Kasumi-1 (cell line): Measurements from ENCODE around the gene SULT1B1.

ENCODE experiments used
- DNase-seq, 2 experiments: peaks; one replicate each; lab custom pipeline; 2025; lab: John Stamatoyannopoulos, UW

The SULT1B1 gene

GRCh38 chr4:69749771-69750170 is 10.6 kb downstream of the SULT1B1 start:
- DNase-seq, result peak; percentile 21 to 28

- no peak for DNase-seq
Observed at GRCh38 chr4:69748173-69748572, 12.2 kb downstream of the SULT1B1 start.

DNA sequence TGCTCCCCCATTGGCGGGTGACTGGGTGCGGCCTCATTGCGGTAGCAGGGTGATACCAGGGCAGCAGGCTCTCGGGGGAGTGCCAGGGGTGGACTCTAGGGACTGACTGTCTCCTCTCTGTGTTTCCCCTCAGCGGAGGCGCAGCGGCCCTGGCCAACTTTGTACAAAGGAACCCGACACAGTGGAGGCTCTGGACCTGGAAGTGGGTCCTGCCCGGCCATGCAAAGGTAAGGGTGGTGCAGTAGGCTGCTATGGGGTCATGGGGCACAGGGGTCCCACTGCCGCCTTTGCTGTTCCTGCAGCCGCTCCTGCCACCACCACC is 16.3 kb downstream of the SULT1B1 start:
- DNase-seq, result no peak

- DNase-seq, result no peak
Observed at GRCh38 chr4:69743476-69744156, 16.8 kb downstream of the SULT1B1 start.

GRCh38 chr4:69742596-69742995 is 17.8 kb downstream of the SULT1B1 start:
- DNase-seq, result no peak

- no peak for DNase-seq
Observed at GRCh38 chr4:69738872-69739271, 21.5 kb downstream of the SULT1B1 start.

GRCh38 chr4:69735119-69735518 is 25.3 kb downstream of the SULT1B1 start:
- no peak for DNase-seq

GRCh38 chr4:69731847-69732246 is 28.6 kb downstream of the SULT1B1 start:
- DNase-seq, result no peak

- no peak for DNase-seq
Observed at GRCh38 chr4:69731241-69731640, 29.2 kb downstream of the SULT1B1 start.

DNA sequence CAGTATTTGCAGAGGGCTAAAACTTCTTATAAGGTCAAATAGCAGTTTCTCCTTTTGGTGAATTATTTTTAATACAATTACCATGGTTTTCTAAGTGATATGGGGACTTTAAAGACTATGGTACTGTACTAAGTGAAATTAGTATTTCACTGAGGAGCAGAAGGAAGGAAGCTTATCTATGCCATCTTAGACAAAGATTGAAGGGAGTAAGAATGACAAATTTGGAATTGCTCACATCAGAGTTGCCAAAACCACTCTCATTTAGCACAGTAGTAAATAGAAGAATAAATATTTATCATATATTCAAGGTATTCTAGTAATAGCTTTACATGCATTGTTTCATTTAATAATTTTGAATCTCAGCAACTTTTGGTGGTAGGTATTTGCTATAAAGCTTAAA is 30.4 kb downstream of the SULT1B1 start:
- DNase-seq, result no peak

DNA sequence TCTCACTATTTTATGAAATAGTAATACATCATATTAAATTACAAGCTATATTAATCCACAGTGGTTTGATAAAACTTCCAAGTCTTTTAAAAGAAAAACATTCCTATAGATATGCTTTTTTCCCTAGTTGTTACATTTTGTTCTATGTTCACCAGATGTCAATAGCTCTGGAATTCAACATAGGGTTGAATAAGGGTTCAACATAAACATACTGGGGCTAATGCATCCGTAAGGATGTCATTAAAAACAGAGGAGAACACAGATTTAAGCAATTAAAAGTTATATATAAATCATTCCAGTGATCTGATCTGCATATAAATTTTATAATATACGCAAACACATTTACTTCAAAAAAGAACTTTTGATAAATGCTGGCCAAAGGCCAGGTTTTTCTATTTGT is 32.5 kb downstream of the SULT1B1 start:
- DNase-seq, result no peak

DNA sequence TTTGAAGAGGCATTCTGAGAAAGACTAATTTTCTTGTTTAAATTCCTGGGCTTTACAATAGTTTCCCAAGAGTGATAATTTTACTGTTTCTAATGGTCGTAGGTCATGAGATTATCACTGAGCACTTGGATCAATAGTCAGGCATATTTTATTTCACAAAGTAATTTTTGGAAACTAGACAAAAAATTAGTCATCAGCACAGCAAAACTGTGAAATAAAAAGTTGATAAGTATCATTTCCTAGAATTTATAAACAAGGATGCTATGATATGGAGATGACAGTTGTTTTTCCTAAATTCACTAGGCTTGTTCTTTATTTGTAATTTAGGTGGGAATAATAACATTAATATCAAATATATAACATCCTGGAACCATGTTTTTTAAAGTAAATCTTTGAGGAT is 33.0 kb downstream of the SULT1B1 start:
- DNase-seq, result no peak

DNA sequence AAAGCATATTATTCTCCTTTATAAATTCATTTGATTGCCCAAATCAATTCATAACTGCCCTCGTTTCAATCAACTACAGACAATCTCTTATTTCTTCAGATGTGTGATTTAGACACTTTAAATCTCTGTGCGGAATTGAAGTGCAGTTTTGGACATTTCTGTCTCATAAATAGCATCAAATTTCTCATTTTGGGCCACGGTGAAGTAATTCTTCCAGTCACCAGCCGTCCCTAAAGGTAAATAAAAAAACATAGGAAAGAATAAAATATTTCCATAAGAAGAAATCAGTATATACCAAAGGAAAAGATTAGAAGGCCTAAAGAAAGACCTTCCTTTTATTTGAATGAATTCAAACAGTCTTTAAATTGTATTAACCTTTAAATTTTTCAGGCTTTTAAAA is 33.4 kb downstream of the SULT1B1 start:
- DNase-seq, result no peak

DNA sequence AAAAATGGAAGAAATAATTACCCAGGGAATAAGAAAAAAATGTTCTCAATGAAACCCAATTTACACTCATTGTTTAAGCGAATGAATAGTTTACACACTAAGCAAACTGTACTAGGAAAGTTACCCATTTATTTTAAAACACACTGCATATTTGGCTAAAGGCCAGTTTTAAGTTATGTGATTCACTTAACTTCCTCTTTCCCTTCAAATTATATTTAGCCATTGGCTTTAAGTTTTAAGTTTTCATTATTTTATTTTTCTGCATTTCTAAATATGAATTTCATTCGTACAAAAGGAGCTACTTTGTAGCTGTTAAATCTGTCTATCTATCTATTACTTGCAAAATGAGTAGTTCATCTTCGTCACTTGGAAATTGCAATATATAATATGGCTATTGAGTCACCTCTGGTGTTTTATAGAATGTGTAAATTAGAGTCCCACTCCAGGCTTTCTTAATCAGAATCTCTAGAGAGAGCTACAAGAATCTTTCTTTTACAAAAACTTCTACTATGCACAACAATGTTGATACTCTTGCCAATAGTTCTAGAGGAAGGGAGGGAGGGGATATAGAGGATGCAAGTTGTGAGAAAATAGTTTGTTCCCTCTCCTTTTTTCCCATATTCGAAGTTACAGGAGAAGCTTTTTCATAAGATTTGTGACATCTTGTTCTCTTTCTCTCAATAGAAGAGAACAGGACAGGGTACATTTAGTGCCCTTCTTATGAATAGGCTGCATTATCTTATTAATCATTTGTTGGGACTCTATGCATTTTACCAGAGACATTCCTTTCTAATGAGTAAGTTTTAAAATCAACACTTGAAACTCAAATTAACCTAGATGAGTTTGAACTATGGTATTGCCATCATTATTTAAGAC is 41.8 kb downstream of the SULT1B1 start:
- DNase-seq, result peak; percentile 78 to 81

GRCh38 chr4:69717778-69718177 is 42.6 kb downstream of the SULT1B1 start:
- no peak for DNase-seq

DNA sequence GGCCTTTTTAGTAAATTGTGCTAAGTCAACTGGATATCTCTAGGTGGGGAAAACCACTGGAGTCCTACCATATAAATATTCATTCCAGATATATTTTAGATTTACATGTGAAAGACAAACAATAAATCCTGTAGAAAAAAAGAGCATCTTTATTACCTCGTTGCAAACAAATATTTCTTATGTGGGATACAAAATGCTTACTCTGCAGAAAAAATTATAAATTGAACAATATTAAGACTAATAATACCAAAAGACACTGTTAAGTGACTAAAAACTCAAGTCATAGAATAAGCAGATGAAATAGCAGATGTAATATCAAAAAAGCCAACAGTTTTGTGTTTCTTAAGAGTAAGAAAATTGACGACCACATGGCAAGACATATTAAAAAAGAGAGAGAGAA is 43.8 kb downstream of the SULT1B1 start:
- DNase-seq, result no peak

GRCh38 chr4:69714086-69714485 is 46.3 kb downstream of the SULT1B1 start:
- no peak for DNase-seq

GRCh38 chr4:69713593-69713992 is 46.8 kb downstream of the SULT1B1 start:
- DNase-seq, result peak; percentile 11 to 12

- no peak for DNase-seq
Observed at GRCh38 chr4:69710580-69710979, 49.8 kb downstream of the SULT1B1 start.

- DNase-seq, result no peak
Observed at GRCh38 chr4:69708211-69708610, 52.2 kb downstream of the SULT1B1 start.

DNA sequence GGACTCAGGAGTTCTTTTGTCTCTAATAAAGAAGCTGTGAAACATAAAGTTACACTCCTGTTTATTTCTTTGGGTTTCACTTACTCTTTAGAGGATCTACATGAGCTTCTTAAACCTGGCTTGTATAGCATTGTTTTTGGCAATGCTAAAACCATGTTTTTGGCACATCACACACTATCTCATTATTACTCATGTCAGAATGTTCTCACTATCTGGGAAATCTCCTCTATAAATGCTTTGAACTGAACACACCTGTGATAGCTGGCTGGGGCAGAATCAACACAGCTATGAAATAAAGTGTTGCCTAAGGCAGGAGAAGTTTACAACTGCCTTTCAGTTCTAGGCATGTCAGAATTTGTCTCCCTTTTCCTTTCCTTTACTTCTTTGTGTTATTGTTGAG is 52.6 kb downstream of the SULT1B1 start:
- no peak for DNase-seq

GRCh38 chr4:69702201-69702600 is 58.2 kb downstream of the SULT1B1 start:
- no peak for DNase-seq

DNA sequence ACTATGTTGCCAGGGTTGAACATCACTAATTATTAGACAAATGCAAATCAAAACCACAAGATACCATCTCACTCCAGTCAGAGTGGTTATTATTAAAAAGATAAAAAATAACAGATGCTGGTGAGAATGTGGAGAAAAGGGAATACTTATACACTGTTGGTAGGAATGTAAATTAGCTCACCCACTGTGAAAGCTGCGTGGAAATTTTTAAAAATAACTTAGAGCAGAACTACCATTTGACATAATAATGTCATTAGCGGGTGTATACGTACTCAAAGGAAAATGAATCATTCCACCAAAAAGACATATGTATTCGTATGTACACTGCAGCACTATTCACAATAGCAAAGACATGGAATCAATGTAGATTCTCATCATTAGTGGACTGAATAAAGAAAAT is 58.7 kb downstream of the SULT1B1 start:
- no peak for DNase-seq
